ENCODE results near the gene MPV17L2.

The MPV17L2 gene

GRCh38 chr19:18173054-18173571 is 19.9 kb upstream of the MPV17L2 start:
- H3K4me3 ChIP-seq (ENCODE audit: low read length) = peak overlapping the region; percentile 96

GRCh38 chr19:18173572-18174288 is 19.3 kb upstream of the MPV17L2 start, which contains the start of gene IFI30:
Gene IFI30 (plus strand): TSS chr19:18173813. CDS start chr19:18173842, 29 bp downstream.
- TF ChIP-seq CTCF (IDR thresholded peaks at IDR 0.05; ENCODE audit: low read depth, low read length, poor library complexity, severe bottlenecking) (no peak), EZH2phosphoT487 (IDR thresholded peaks at IDR 0.05; ENCODE audit: borderline replicate concordance, low read length) (no peak)
- Histone ChIP-seq H3F3A (ENCODE audit: control insufficient read depth, insufficient read depth) (peaks cover 36% of the 10 kb centered on the region), H3K27ac (ENCODE audit: low read depth, low read length) (peak within 1 kb of the TSS; percentile 97), H3K79me2 (ENCODE audit: control insufficient read depth, low read length) (peaks cover 46% of the 10 kb centered on the region), H3K27me3 (ENCODE audit: control insufficient read depth, low read length) (no peaks in the 10 kb centered on the region), H4K20me1 (ENCODE audit: control insufficient read depth, insufficient read depth, low read depth, low read length) (peaks cover 9% of the 10 kb centered on the region), H3K9me3 (ENCODE audit: control insufficient read depth, insufficient read depth, low read length) (no peaks in the 10 kb centered on the region), H3K4me2 (ENCODE audit: low read length) (peak within 1 kb of the TSS; percentile 99), H3K36me3 (ENCODE audit: control insufficient read depth, low read length) (peaks cover 49% of the 10 kb centered on the region), H3K4me1 (ENCODE audit: control insufficient read depth, low read length) (peaks cover 73% of the 10 kb centered on the region), H3K9me2 (replicated peaks; ENCODE audit: control insufficient read depth, low read length) (no peaks in the 10 kb centered on the region), H3K4me3 (ENCODE audit: low read length) (peak within 1 kb of the TSS; percentile 96)

More at GRCh38 chr19:18173054-18173571, 19.9 kb upstream of the MPV17L2 start:
- TF ChIP-seq EZH2phosphoT487 (IDR thresholded peaks at IDR 0.05; ENCODE audit: borderline replicate concordance, low read length) (no peak), CTCF (IDR thresholded peaks at IDR 0.05; ENCODE audit: low read depth, low read length, poor library complexity, severe bottlenecking) (no peak)
- Histone ChIP-seq H3F3A (ENCODE audit: control insufficient read depth, insufficient read depth) (peaks cover 34% of the 10 kb centered on the region), H3K4me1 (ENCODE audit: control insufficient read depth, low read length) (peaks cover 78% of the 10 kb centered on the region), H3K27ac (ENCODE audit: low read depth, low read length) (peak overlapping the region; percentile 97), H3K36me3 (ENCODE audit: control insufficient read depth, low read length) (peaks cover 49% of the 10 kb centered on the region), H3K79me2 (ENCODE audit: control insufficient read depth, low read length) (peaks cover 50% of the 10 kb centered on the region), H4K20me1 (ENCODE audit: control insufficient read depth, insufficient read depth, low read depth, low read length) (peaks cover 9% of the 10 kb centered on the region), H3K4me2 (ENCODE audit: low read length) (peak overlapping the region; percentile 99), H3K27me3 (ENCODE audit: control insufficient read depth, low read length) (no peaks in the 10 kb centered on the region), H3K9me3 (ENCODE audit: control insufficient read depth, insufficient read depth, low read length) (no peaks in the 10 kb centered on the region), H3K9me2 (replicated peaks; ENCODE audit: control insufficient read depth, low read length) (no peaks in the 10 kb centered on the region)

GRCh38 chr19:18174983-18175382 is 18.0 kb upstream of the MPV17L2 start:
- peaks cover 73% of the 10 kb centered on the region for H3K4me1 ChIP-seq (ENCODE audit: control insufficient read depth, low read length)
- peaks cover 52% of the 10 kb centered on the region for H3K36me3 ChIP-seq (ENCODE audit: control insufficient read depth, low read length)
- no peak for TF ChIP-seq EZH2phosphoT487 (IDR thresholded peaks at IDR 0.05; ENCODE audit: borderline replicate concordance, low read length)
- no peak for TF ChIP-seq CTCF (IDR thresholded peaks at IDR 0.05; ENCODE audit: low read depth, low read length, poor library complexity, severe bottlenecking)
- peaks cover 36% of the 10 kb centered on the region for H3F3A ChIP-seq (ENCODE audit: control insufficient read depth, insufficient read depth)
- H3K9me3 ChIP-seq (ENCODE audit: control insufficient read depth, insufficient read depth, low read length) = no peaks in the 10 kb centered on the region
- peak overlapping the region; percentile 99 for H3K4me2 ChIP-seq (ENCODE audit: low read length)
- peak overlapping the region; percentile 97 for H3K27ac ChIP-seq (ENCODE audit: low read depth, low read length)
- no peaks in the 10 kb centered on the region for H3K27me3 ChIP-seq (ENCODE audit: control insufficient read depth, low read length)
- H3K9me2 ChIP-seq (replicated peaks; ENCODE audit: control insufficient read depth, low read length) = no peaks in the 10 kb centered on the region
- peaks cover 46% of the 10 kb centered on the region for H3K79me2 ChIP-seq (ENCODE audit: control insufficient read depth, low read length)
- peak overlapping the region; percentile 96 for H3K4me3 ChIP-seq (ENCODE audit: low read length)
- peaks cover 9% of the 10 kb centered on the region for H4K20me1 ChIP-seq (ENCODE audit: control insufficient read depth, insufficient read depth, low read depth, low read length)
